Fibroblast of upper back skin (primary cell): ENCODE measurements around the gene ARHGEF39.

ENCODE experiments used
- DNase-seq: peaks from one replicate; pipeline ENCODE4 v3.0.0-alpha.2; 2013

Gene ARHGEF39

DNA sequence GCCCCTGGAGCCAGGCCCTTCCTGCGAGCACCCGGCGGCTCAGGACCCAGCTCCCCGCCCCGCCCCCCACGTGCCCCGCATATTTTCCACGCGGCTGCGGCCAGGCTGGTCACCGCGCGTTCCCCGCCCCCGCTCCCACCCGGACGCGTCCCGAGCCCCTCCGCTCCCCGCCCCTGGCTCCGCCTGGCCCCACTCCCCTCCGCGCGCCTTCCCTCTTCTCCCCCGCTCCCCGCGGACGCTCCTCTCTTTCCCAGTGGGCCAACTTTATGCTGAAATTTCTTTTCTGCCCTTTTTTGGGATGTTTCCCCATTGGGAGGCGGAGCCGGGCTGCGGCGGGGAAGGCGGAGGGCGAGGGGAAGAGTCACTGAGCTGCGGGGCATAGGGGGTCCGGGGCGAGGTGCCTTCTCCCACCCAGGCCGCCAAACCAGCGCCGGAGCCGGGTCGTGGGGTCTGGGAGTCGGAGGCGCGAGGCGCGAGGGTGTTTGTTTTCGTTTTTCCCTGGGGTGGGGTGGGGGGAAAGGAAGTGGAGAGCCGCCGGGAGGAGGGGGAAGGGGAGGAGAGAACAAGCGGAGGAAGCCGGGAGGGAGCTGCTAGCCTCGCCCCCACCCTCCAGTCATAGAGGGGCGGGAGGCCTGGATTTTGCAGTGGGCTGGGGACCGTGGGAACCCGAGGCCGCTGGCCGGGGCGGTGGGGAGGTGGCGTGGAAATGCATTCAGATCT, 25.8 kb upstream of the ARHGEF39 start:
- peak; percentile 93 for DNase-seq

DNA sequence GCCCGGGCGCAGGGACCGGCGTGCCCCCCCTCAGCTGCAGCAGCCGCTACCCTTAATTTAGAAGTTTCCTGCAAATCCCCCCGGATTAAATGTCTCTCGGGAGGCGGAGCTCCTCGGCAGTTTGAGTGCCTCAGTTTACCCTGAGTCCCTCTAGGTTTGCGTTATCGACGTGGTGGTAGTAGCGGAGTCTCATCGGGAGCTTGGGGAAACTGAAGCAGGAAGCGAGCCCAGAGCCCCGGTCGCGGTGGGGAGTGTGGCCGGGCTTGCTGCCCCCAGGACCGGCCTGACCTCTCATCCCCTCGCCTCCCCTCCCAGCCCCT, 25.3 kb upstream of the ARHGEF39 start:
- no peak for DNase-seq

DNA sequence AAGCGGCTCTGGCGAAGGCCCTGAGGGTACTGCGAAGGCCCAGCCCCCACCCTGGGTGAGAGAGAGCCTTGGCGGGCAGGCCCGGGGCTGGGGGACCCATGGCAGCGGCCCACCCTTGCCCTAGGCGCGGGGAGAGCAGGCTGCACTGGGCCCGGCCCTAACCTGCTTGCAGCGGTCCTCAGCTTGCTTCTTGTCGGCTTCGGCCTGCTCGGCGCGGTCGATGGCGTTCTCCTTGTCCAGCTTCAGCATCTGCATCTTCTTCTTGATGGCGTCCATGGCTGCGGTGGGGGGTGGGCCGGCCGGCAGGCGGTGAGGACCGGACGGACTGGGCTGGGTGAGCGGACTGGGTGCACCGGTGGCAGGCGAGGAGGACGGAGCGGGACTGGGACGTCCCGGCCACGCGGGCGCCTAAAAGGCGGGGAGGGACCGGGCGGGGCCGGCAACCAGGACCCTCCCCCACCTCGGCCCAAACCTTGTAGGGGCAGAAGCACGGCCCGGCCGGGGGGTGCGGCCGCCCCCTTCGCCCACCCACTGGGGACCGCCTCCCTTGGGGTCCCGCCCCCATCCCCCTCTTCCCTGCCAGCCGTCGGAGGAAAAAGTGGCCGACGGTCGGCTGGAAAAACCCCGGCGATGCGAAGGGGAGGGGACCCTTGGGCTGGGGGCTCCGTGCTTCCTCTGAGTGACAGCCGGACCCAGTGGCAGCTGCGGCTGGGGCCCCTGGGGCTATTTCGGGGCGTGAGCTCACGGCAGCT, 24.7 kb upstream of the ARHGEF39 start, which contains the start of gene TPM2:
Gene TPM2 (minus strand): TSS at position 384 of the 752 bp plus-strand sequence. CDS start 108 bp downstream, at position 276.
- peak; percentile 93 for DNase-seq

DNA sequence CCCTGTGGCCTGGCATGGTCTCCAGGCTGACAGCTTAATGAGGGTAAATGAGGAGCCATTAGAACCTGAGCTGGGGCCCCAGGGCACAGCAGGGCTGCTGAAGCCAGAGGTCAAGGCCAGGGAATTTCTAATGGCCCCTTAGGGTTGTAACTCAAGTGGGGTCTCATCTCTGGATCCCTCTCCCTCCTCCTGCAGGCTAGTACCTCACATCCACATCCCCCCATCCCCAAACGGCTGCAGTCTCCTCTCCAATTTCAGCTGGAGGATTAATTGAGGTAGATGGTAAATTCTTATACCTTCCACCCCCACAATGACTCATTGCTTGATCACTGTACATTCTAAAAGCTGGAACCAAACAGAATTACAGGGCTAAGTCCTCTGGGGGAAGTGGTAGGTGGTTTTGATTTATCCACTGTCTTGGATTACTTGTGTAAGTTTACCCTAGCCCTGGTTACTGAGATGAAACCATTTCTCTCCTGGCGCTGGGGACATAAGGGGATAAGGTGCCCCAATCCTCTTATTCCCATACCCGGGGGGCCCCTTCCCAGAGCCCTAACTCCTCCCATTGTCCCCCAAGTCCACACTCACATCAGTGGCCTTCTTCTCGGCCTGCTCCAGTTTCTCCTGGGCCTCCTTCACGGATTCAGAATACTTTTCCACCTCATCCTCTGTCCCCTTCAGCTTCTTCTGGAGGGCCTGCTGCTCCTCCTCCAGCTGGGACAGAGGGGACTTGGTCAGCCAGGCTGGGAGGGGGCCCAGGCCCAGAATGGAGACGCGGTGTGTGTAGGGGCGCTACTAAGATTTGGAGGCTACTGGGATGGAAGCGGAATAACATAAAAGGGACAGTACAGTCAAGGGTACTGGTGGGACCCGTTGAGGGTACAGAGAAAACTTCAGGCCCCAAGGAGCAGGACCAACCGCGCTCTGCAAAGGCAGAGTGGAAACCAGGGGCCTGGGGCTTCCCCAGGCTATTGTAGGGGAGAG, 23.9 kb upstream of the ARHGEF39 start:
- DNase-seq = peak; percentile 86

DNA sequence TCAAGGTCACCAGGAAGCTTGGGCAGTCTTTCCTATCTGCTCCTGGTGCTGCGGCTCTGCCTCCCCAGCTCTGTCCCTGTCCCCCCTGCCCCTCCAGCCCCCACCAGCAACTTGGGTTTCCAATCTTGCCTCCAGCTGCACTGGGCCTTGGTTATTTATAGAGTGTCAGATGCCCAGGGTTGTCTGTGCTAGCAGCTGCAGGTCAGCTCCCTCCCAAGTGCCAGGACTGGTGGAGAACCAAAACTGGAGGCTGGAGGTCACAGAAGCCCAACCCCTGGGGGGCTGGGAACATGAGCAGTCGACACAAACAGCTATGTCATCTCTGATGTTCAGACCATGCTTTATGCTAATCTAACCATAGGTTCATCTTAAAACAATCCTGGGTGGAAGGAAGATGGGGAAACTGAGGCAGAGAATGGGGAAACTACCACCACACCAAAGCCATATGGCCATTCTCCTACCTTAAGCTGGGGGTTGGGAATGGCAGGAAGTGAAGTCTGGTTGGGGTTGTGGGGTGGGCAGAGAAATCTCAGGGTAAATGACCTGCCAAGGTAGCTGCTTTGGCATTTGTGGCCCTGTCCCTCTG, 23.1 kb upstream of the ARHGEF39 start:
- no peak for DNase-seq

DNA sequence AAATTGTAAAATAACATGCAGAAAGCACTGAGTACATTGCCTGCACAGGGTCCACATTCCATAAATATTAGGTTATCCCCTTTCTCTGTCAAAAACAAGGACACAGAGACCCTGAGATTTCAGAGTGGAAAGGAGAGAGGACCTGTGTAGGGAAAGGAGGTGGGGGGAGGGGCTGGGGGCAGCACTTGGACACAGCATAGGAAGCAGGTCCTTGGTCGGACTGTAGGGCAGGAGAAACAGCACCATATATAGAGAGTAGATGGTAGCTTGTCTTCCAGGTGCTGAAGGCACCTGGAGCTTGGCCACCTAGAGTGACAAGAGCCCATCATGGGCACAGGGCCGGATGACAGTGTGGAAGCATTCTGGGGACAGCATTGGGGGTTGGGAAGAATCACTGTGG, 22.3 kb upstream of the ARHGEF39 start:
- DNase-seq = no peak

DNA sequence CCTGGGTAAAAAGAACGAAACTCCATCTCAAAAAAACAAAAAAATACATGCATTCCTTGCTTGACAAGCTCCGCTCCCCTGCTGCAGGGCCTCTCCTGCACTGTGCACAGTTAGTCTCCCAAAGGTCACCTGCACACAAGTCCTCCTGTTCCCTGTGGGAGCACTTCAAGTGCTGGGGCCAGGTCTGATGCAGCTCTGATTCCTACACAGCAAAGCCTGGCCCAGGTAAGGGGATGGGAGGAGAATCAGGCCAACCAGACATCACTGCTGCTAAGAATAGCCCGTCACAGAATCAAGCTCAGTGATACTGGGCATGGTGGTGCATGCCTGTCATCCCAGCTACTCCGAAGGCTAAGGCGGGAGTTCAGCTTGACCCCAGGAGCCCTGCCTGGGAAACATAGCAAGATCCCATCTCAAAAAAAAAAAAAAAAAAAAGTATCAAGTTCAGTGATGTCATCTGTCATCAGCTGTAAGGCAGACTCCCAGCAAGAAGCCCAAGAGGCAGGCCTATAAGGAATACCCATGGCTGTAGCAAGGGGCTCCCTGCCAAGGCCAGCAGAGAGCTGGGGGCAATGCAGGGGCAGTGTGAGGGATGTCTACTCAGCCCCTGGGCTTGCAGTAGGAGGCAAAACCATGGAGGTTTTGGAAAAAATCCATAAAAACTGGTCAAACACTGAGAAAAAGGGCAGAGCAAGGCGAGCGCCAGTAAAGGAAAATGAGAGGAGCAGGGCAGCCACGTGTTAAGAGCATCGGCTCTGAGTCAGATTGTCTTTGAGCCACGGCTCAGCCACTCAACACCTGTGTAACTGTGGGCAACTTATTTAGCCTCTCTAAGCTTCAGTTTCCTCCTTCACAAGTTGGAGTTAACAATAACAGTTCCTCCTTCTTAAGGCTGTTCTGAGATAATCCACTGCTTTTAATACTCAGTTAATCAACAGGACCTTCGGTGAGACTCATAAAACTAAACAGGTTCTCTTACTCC, 21.5 kb upstream of the ARHGEF39 start:
- DNase-seq = peak; percentile 59

DNA sequence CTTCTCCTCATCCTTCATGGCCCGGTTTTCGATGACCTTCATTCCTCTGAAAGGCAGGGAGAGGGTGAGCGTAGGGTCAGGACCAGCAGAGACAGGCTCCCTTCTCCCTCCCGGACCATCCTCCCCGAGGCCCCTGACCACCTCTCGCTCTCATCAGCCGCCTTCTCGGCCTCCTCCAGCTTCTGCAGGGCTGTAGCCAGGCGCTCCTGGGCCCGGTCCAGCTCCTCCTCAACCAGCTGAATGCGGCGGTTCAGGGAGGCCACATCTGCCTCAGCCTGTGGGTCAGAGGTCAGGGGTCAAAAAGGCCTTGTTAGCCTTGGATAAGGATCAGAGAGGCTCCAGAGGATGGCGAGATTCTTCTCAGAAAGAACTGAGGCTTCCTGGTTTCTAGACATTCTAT, 20.5 kb upstream of the ARHGEF39 start:
- DNase-seq = no peak

DNA sequence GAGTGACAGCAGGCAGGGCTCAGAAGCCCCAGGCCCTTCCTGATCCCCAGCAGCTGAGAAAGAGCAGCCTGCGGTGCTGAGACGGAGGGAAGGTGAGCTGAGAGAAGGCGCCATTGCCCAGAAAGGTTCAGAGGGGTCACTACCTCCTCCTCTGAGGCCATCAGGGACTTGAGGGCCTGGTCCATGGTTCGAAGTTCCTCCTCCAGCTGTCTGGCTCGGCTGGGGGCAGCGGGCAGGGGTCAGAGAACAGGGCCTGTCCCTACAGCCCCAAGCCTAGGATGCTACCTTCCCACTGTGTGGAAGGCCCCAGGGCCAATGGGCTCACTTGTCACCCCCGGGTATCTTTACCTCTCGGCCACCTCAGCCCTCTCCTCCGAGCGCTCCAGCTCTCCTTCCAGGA, 19.9 kb upstream of the ARHGEF39 start:
- DNase-seq = no peak

DNA sequence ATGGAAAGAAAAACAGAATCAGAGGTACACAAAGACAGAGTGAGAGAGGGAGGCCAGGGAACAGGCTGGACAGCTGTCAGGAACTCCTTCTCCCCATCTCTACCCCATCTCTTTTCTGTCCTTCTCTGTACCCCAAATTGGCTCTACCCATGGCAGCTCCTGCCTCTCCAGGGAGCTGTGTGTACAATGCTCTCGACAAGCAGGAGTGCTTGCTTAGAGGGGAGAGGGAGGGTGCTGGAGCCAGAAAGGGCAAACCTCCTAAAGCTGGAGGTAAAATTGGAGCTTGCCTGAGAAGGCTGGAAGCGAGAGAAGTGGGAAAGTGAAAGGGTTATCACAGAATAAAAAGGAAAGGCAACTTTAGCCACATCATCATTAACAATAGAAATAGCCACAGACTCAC, 18.3 kb upstream of the ARHGEF39 start:
- no peak for DNase-seq

DNA sequence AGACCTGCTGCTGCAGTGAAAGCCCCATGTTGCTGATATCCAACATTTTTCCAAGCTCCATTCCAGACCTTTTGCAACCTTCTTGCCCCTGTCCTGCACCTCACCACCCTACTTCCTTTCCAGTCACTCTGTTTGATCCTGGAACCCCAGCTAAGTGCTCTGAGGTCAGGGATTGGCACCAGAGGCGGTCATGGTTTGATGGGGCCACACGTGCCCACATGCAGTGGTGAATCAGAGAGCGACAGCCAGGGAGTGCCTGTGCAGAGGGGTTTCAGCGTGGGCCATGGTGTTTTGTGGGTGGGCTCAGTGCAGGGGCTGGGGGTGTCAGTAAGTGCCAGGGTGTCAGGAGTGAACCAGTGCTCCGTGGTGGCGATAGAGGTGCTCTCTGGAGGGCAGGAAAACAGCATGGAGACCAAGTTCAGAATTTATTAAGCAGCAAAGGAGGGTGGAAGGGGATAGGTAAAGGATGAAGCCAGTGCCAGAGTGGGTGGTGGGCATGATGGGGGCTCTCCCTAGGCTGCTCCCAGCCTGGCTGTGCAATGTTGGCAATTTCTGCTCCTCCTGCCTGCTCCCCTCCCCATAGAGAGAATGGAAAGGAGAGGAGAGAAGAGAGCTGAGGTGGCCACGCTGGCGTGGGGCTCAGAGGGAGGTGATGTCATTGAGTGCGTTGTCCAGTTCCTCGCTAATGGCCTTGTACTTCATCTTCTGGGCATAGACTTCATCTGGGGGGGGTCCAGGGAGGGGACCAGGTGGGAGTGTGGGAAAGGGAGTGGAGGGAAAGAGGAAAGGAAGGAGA, 17.7 kb upstream of the ARHGEF39 start:
- DNase-seq = no peak

DNA sequence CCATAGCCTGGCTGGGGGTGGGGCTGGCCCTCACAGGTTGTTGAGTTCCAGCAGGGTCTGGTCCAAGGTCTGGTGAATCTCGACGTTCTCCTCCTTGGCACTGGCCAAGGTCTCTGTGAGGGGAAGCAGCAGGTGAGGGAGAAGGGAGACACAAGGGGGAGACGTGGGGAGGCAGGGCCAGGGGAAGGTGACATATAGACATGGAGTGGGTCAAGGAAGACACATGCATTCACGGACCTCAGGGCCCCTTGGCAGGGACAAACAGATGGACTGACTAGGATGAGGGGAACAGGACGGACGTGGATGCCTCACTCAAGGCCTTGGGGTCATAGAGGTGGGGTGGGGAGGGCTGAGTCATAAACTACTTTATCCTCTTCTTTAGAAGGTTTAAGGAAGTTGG, 17.1 kb upstream of the ARHGEF39 start:
- DNase-seq = peak; percentile 19

DNA sequence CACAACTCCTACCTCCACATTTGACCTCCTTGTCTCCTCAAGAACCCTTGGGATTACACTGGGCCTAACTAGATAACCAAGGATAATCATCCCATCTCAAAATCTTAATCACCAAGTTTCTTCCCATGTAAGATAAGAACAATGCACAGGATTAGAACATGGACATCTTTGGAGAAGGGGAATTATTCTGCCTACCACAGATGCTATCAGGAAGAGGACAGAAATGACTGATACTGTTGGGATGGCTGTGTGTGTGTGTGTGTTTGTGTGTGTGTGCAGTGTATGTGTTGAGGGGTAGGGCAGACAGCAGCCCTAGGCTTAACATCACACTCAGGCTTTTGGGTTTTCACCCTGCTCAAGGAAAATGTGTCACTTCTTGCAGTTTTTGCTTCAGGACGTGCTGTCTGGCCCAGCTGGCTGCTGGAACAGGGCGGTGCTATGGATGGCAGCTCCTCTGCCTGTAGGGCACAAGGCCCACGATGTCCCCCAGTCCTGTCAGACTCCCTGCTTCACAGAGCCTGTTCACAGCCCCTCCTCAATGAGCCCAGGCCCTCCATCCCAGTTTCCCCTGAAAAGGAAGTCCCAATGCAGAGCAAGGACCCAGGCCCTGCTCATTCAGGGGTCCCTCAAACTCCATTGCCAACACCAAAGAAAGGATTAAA, 16.5 kb upstream of the ARHGEF39 start:
- peak; percentile 42 for DNase-seq

DNA sequence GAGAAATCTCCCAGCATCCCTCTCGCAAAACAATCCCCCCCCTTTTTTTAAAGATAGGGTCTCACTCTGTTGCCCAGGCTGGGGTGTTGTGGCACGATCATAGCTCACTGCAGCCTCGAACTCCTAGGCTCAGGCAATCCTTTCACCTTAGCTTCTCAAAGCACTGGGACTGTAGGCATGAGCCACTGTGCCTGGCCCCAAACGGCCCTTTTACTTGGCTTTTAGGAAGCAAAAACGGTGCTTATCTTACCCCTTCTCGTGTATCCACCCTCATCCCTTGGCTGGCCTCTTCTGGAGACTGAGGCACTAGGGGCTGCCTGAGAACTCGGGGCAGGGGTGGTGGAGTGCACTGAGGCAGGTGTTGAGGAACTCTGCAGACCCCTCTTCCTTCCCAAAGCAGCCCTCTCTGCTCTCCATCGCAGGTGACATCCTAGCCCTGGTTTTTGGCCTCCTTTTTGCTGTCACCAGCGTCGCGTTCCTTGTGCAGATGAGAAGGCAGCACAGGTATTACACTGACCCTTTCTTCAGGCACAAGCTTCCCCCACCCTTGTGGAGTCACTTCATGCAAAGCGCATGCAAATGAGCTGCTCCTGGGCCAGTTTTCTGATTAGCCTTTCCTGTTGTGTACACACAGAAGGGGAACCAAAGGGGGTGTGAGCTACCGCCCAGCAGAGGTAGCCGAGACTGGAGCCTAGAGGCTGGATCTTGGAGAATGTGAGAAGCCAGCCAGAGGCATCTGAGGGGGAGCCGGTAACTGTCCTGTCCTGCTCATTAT, 15.5 kb upstream of the ARHGEF39 start:
- DNase-seq = peak; percentile 71

DNA sequence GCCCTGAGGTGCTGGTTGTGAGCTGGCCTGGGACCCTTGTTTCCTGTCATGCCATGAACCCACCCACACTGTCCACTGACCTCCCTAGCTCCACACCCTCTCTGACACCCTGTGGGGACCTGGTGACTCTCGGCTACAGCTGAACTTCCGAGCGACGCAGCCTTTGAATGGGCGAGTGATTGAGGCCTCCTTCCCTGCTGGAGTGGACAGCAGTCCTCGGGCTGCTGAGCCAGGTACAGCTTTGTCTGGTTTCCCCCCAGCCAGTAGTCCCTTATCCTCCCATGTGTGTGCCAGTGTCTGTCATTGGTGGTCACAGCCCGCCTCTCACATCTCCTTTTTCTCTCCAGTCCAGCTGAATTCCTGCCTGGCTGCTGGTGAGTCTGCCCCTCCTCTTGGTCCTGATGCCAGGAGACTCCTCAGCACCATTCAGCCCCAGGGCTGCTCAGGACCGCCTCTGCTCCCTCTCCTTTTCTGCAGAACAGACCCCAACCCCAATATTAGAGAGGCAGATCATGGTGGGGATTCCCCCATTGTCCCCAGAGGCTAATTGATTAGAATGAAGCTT, 14.9 kb upstream of the ARHGEF39 start:
- DNase-seq = peak; percentile 26

DNA sequence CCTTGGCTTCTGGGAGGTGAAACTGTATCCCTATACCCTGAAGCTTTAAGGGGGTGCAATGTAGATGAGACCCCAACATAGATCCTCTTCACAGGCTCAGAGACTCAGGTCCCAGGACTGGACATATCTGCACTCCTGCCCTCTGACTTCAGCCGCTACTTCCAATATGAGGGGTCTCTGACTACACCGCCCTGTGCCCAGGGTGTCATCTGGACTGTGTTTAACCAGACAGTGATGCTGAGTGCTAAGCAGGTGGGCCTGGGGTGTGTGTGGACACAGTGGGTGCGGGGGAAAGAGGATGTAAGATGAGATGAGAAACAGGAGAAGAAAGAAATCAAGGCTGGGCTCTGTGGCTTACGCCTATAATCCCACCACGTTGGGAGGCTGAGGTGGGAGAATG, 14.1 kb upstream of the ARHGEF39 start:
- no peak for DNase-seq

DNA sequence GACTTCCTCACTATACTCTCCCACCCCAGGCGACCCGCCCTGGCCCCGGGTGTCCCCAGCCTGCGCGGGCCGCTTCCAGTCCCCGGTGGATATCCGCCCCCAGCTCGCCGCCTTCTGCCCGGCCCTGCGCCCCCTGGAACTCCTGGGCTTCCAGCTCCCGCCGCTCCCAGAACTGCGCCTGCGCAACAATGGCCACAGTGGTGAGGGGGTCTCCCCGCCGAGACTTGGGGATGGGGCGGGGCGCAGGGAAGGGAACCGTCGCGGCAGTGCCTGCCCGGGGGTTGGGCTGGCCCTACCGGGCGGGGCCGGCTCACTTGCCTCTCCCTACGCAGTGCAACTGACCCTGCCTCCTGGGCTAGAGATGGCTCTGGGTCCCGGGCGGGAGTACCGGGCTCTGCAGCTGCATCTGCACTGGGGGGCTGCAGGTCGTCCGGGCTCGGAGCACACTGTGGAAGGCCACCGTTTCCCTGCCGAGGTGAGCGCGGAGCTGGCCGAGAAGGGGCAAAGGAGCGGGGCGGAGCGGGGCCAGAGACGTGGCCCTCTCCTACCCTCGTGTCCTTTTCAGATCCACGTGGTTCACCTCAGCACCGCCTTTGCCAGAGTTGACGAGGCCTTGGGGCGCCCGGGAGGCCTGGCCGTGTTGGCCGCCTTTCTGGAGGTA, 10.9 kb upstream of the ARHGEF39 start:
- peak; percentile 38 for DNase-seq

DNA sequence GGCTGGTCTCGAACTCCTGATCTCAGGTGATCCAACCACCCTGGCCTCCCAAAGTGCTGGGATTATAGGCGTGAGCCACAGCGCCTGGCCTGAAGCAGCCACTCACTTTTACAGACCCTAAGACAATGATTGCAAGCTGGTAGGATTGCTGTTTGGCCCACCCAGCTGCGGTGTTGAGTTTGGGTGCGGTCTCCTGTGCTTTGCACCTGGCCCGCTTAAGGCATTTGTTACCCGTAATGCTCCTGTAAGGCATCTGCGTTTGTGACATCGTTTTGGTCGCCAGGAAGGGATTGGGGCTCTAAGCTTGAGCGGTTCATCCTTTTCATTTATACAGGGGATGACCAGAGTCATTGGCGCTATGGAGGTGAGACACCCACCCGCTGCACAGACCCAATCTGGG, 10.2 kb upstream of the ARHGEF39 start:
- no peak for DNase-seq

DNA sequence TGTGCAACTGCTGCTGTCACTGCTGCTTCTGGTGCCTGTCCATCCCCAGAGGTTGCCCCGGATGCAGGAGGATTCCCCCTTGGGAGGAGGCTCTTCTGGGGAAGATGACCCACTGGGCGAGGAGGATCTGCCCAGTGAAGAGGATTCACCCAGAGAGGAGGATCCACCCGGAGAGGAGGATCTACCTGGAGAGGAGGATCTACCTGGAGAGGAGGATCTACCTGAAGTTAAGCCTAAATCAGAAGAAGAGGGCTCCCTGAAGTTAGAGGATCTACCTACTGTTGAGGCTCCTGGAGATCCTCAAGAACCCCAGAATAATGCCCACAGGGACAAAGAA, 9.0 kb upstream of the ARHGEF39 start:
- no peak for DNase-seq
